ENCODE measurements around the gene SIGMAR1. TPM values are rescaled to one million over a fixed set of nuclear protein-coding genes. Genes with fewer than 3 reads are reported as not detected.

SIGMAR1 gene
- total and polyA plus RNA-seq, 2 of the 8 experiments (the other 6 are each of a cell fraction or from before 2014, with no cell fraction given): 84.2 to 134 TPM

GRCh38 chr9:34615132-34615531 is 22.5 kb downstream of the SIGMAR1 start:
- no peak overlapping the region for H3K14ac ChIP-seq (ENCODE audit: insufficient read length)
- peaks cover 4 to 11% (median 6%) of the 10 kb centered on the region in 4 experiments for H3K4me1 ChIP-seq (replicated peaks in 1 of 4; ENCODE audit: control insufficient read depth in 3 of 4, insufficient read depth in 4 of 4, low read length in 3 of 4)
- H4K20me1 ChIP-seq (replicated peaks in 1 of 2; ENCODE audit: control insufficient read depth in 1 of 2, insufficient read depth in 2 of 2, low read length in 2 of 2): no peaks in the 10 kb centered on the region
- peaks cover 0 to 3% (median 2%) of the 10 kb centered on the region in 4 experiments; a peak in 2 of 7 replicates for H3K27me3 ChIP-seq (replicated peaks in 1 of 4; ENCODE audit: control insufficient read depth in 3 of 4, extremely low read depth in 1 of 4, insufficient read depth in 3 of 4, low read length in 3 of 4)
- ChIA-PET CTCF (ENCODE audit: partially characterized antibody) (interaction anchor here (0.8 to 16.9 kb wide), 11 partner anchors 10 to 211 kb away, joined by 3 to 401 read pairs (median 5); partner anchors contain the start of genes ARID3C, CCL27, GALT and SIGMAR1), POLR2A (ENCODE audit: partially characterized antibody) (interaction anchor here (0.8 to 0.9 kb wide), 3 partner anchors 13 to 25 kb away, joined by 3 to 4 read pairs (median 3); no protein-coding TSS in a partner anchor)
- TF ChIP-seq CHD2 (IDR thresholded peaks at IDR 0.05; ENCODE audit: low read length) (no peak), TBP (IDR thresholded peaks at IDR 0.05; ENCODE audit: low read depth, low read length) (no peak)
- H2BK120ac ChIP-seq (replicated peaks; ENCODE audit: low read depth, low read length): no peak overlapping the region
- H2BK15ac ChIP-seq (ENCODE audit: low read length): no peak overlapping the region
- no peak overlapping the region for H2AK5ac ChIP-seq (ENCODE audit: low read depth, low read length)
- H3K4ac ChIP-seq (replicated peaks; ENCODE audit: insufficient read length, low read depth, low read length): no peak overlapping the region
- H3K9ac ChIP-seq (replicated peaks in 1 of 4; ENCODE audit: extremely low read depth in 1 of 4, low read depth in 3 of 4, low read length in 3 of 4): no peak overlapping the region
- no peak overlapping the region for H3K27ac ChIP-seq (ENCODE audit: low read depth, low read length)
- no peak overlapping the region for H3K4me2 ChIP-seq (ENCODE audit: insufficient read depth in 1 of 2, low read depth in 2 of 2, low read length in 2 of 2)
- H3K79me1 ChIP-seq (ENCODE audit: low read depth, low read length): no peaks in the 10 kb centered on the region
- no peak overlapping the region for H2BK5ac ChIP-seq (ENCODE audit: low read depth, low read length)
- H3K9me3 ChIP-seq (ENCODE audit: insufficient read depth in 2 of 2, low read depth in 1 of 2, low read length in 1 of 2): no peaks in the 10 kb centered on the region
- H3K36me3 ChIP-seq (ENCODE audit: control insufficient read depth in 2 of 4, insufficient read depth in 4 of 4, low read length in 3 of 4): no peaks in the 10 kb centered on the region; a peak in 1 of 8 replicates
- FAIRE-seq (no peak), DNase-seq (ENCODE audit: low read depth in 1 of 2, low spot score in 2 of 2) (no peak)
- no peak overlapping the region for H2AFZ ChIP-seq (ENCODE audit: low read length)
- H2BK20ac ChIP-seq (ENCODE audit: low read length): no peak overlapping the region
- no peak overlapping the region for H4K5ac ChIP-seq (ENCODE audit: insufficient read length, low read depth, low read length)
- H3K56ac ChIP-seq (replicated peaks; ENCODE audit: insufficient read length, low read depth, low read length): no peak overlapping the region
- no peak overlapping the region for H3K4me3 ChIP-seq (ENCODE audit: extremely low read depth in 1 of 4, insufficient read depth in 2 of 4, low read depth in 3 of 4, low read length in 4 of 4)
- no peak overlapping the region for H4K8ac ChIP-seq (ENCODE audit: extremely low read depth, insufficient read depth, low read length)
- no peak overlapping the region for H3K18ac ChIP-seq (ENCODE audit: extremely low read depth, low read length)
- H3K79me2 ChIP-seq (ENCODE audit: control insufficient read depth in 1 of 2, insufficient read depth in 2 of 2, low read length in 2 of 2): no peaks in the 10 kb centered on the region
- no peak overlapping the region for H2BK12ac ChIP-seq (ENCODE audit: low read depth, low read length)
- H3K23me2 ChIP-seq (ENCODE audit: low read depth, low read length): peaks cover 15% of the 10 kb centered on the region; the same call in 1 of the 2 replicates
- WGBS, 2 experiments (ENCODE audit: extremely low coverage in 1 of 2, insufficient coverage in 1 of 2, insufficient read length in 1 of 2, insufficient replicate concordance in 2 of 2, low coverage in 1 of 2, low lambda C conversion rate in 2 of 2, missing lambda C conversion rate in 1 of 2): 84% methylated on average over 2 of the region's 2 CpGs; no CpG with 5 or more reads in 1 of the 2 experiments
- no peak overlapping the region for H4K91ac ChIP-seq (replicated peaks; ENCODE audit: insufficient read length, low read length)
- H3K23ac ChIP-seq (ENCODE audit: insufficient read length): no peak overlapping the region
